HepG2 (cell line): Measurements from ENCODE around the gene C2orf81. TPM values are rescaled to one million over a fixed set of nuclear protein-coding genes. Genes with fewer than 3 reads are reported as not detected.
A peak's percentile ranks its signal among the peaks of the same experiment; 100 is the strongest.

Experiments
- BRCA1 ChIP-seq: sonication (generic); formaldehyde crosslinking; IDR thresholded peaks from 2 replicates; pipeline ENCODE4 v1.4.0; 2020; ENCODE audit warnings: missing genetic modification reagents
- CCAR2 ChIP-seq: fragments of 200-400 bp; formaldehyde crosslinking; optimal IDR thresholded peaks from 2 replicates; pipeline ENCODE3; 2018; ENCODE audit warnings: low read depth, mild to moderate bottlenecking, low read length, moderate library complexity
- ESRRA ChIP-seq: sonication (generic); formaldehyde crosslinking; IDR thresholded peaks from 2 replicates; pipeline ENCODE4 v1.5.1; 2020; ENCODE audit warnings: mild to moderate bottlenecking, low read depth, missing genetic modification reagents
- GABPA ChIP-seq, 2 experiments: IDR thresholded peaks; 2 replicates each; pipeline ENCODE4 v1.6.1; 2011 to 2016; ENCODE audit warnings: low read depth in 2 of 2, low read length in 1 of 2, missing biosample characterization in 1 of 2, missing genetic modification characterization in 1 of 2
- HOXA9 ChIP-seq: sonication (generic); formaldehyde crosslinking; IDR thresholded peaks from 2 replicates; pipeline ENCODE4 v1.8.1; 2022; ENCODE audit warnings: missing genetic modification reagents, mild to moderate bottlenecking, moderate library complexity, borderline replicate concordance
- IRX3 ChIP-seq: sonication (generic); formaldehyde crosslinking; IDR thresholded peaks from 2 replicates; pipeline ENCODE4 v1.8.1; 2023; ENCODE audit warnings: mild to moderate bottlenecking, low read depth, missing genetic modification reagents, borderline replicate concordance
- JUND ChIP-seq: sonication (generic); formaldehyde crosslinking; IDR thresholded peaks from 2 replicates; pipeline ENCODE4 v1.8.0; 2022; ENCODE audit warnings: mild to moderate bottlenecking, missing genetic modification reagents
- KAT8 ChIP-seq: IDR thresholded peaks from 2 replicates; pipeline ENCODE4 v1.6.1; 2016; ENCODE audit warnings: missing genetic modification reagents, missing compliant biosample characterization
- KDM2A ChIP-seq: sonication (generic); formaldehyde crosslinking; IDR thresholded peaks from 2 replicates; pipeline ENCODE4 v1.4.0; 2020; ENCODE audit warnings: low read depth, missing genetic modification reagents, borderline replicate concordance
- MEIS2 ChIP-seq: sonication (generic); formaldehyde crosslinking; IDR thresholded peaks from 2 replicates; pipeline ENCODE4 v1.9.0; 2021; ENCODE audit warnings: mild to moderate bottlenecking, missing genetic modification reagents
- MIER3 ChIP-seq: IDR thresholded peaks from 2 replicates; pipeline ENCODE4 v1.6.1; 2016; ENCODE audit warnings: missing compliant biosample characterization, borderline replicate concordance
- NFIC ChIP-seq: IDR thresholded peaks from 2 replicates; pipeline ENCODE4 v1.6.1; 2012; ENCODE audit warnings: mild to moderate bottlenecking, low read length, inconsistent platforms
- NR2F1 ChIP-seq, 2 experiments: fragments of 450-650 bp in 1 of 2; formaldehyde crosslinking in 1 of 2; IDR thresholded peaks; 2 replicates each; pipeline versions ENCODE4 v1.5.0 to v1.6.1; 2016 to 2020; ENCODE audit warnings: mild to moderate bottlenecking in 1 of 2, missing compliant biosample characterization in 1 of 2, missing genetic modification reagents in 1 of 2, moderate library complexity in 1 of 2
- PAF1 ChIP-seq: IDR thresholded peaks from 2 replicates; pipeline ENCODE4 v1.6.1; 2016; ENCODE audit warnings: missing genetic modification reagents, missing compliant biosample characterization
- PHF8 ChIP-seq: sonication (generic); formaldehyde crosslinking; IDR thresholded peaks from 2 replicates; pipeline ENCODE4 v1.5.0; 2020; ENCODE audit warnings: missing genetic modification reagents
- POLR2A ChIP-seq, 2 experiments: IDR thresholded peaks; 2 replicates each; pipeline ENCODE4 v1.6.1; 2011; ENCODE audit warnings: low read depth in 2 of 2, low read length in 2 of 2, mild to moderate bottlenecking in 1 of 2, moderate library complexity in 1 of 2; ENCODE audit not compliant: insufficient read depth in 1 of 2
- RAD21 ChIP-seq: fragments of 450-650 bp; formaldehyde crosslinking; IDR thresholded peaks from 2 replicates; pipeline ENCODE4 v1.5.0; 2020; ENCODE audit warnings: mild to moderate bottlenecking
- RFXAP ChIP-seq: sonication (generic); formaldehyde crosslinking; IDR thresholded peaks from 2 replicates; pipeline ENCODE4 v1.4.0; 2020; ENCODE audit warnings: missing genetic modification reagents, borderline replicate concordance
- SSRP1 ChIP-seq: IDR thresholded peaks from 2 replicates; pipeline ENCODE4 v1.6.1; 2016; ENCODE audit warnings: control low read depth
- TMF1 ChIP-seq: sonication (generic); formaldehyde crosslinking; IDR thresholded peaks from 2 replicates; pipeline ENCODE4 v1.8.1; 2022; ENCODE audit warnings: low read depth, missing genetic modification reagents
- TRIM22 ChIP-seq: fragments of 450-650 bp; IDR thresholded peaks from 2 replicates; pipeline ENCODE4 v1.6.1; 2017
- ZBTB20 ChIP-seq: sonication (generic); formaldehyde crosslinking; IDR thresholded peaks from 2 replicates; pipeline ENCODE4 v1.8.1; 2023; ENCODE audit warnings: missing genetic modification reagents, low read depth, mild to moderate bottlenecking, borderline replicate concordance
- ZFYVE20 ChIP-seq: sonication (generic); formaldehyde crosslinking; IDR thresholded peaks from 2 replicates; pipeline ENCODE4 v1.8.0; 2023; ENCODE audit warnings: low read depth, mild to moderate bottlenecking, moderate library complexity, missing genetic modification reagents, borderline replicate concordance
- ZNF205 ChIP-seq: IDR thresholded peaks from 2 replicates; pipeline ENCODE4 v1.6.1; 2018; ENCODE audit warnings: missing biosample characterization, missing genetic modification reagents
- ZNF224 ChIP-seq: sonication (generic); formaldehyde crosslinking; IDR thresholded peaks from 2 replicates; pipeline ENCODE4 v1.5.0; 2020; ENCODE audit warnings: mild to moderate bottlenecking, missing genetic modification reagents
- ZNF251 ChIP-seq: sonication (generic); formaldehyde crosslinking; IDR thresholded peaks from 2 replicates; pipeline ENCODE4 v1.9.0; 2021; ENCODE audit warnings: mild to moderate bottlenecking, missing genetic modification reagents
- ZNF414 ChIP-seq: sonication (generic); formaldehyde crosslinking; IDR thresholded peaks from 2 replicates; pipeline ENCODE4 v1.5.0; 2020; ENCODE audit warnings: missing genetic modification reagents
- ZNF431 ChIP-seq: sonication (generic); formaldehyde crosslinking; IDR thresholded peaks from 2 replicates; pipeline ENCODE4 v1.9.0; 2022; ENCODE audit warnings: missing genetic modification reagents, low read depth, mild to moderate bottlenecking, borderline replicate concordance
- ZNF501 ChIP-seq: sonication (generic); formaldehyde crosslinking; IDR thresholded peaks from 2 replicates; pipeline ENCODE4 v1.5.1; 2020; ENCODE audit warnings: mild to moderate bottlenecking, moderate library complexity, missing genetic modification reagents
- ZNF709 ChIP-seq: sonication (generic); formaldehyde crosslinking; IDR thresholded peaks from 2 replicates; pipeline ENCODE4 v1.5.0; 2020; ENCODE audit warnings: mild to moderate bottlenecking, missing genetic modification reagents
- polyA plus RNA-seq, 8 experiments: library from polyadenylated mRNA; depleted of rRNA in 3 of 8; stranded (reverse) in 7 of 8; unstranded in 1 of 8; fragments of >200 nt; fragmentation: Illumina TruSeq in 4 of 8; extraction: Trizol in 4 of 8; gene quantifications; 2 replicates each; pipeline versions ENCODE4 v1.2.1 to v1.2.3, GENCODE V29; 2011 to 2016; ENCODE audit warnings: low read depth in 4 of 8, missing spikeins in 1 of 8, mixed read lengths in 1 of 8; ENCODE audit not compliant: insufficient read depth in 1 of 8
- total RNA-seq, 5 experiments: library from RNA; depleted of rRNA; stranded (reverse); fragments of >200 nt; fragmentation: Illumina TruSeq; extraction: Trizol; gene quantifications; 2 replicates each; pipeline ENCODE4 v1.2.3, GENCODE V29; 2016; ENCODE audit warnings: low read depth in 1 of 5

The C2orf81 gene
- total and polyA plus RNA-seq, 2 of the 13 experiments (the other 11 are each of a cell fraction or from before 2014, with no cell fraction given) = 0.15 to 0.17 TPM

DNA sequence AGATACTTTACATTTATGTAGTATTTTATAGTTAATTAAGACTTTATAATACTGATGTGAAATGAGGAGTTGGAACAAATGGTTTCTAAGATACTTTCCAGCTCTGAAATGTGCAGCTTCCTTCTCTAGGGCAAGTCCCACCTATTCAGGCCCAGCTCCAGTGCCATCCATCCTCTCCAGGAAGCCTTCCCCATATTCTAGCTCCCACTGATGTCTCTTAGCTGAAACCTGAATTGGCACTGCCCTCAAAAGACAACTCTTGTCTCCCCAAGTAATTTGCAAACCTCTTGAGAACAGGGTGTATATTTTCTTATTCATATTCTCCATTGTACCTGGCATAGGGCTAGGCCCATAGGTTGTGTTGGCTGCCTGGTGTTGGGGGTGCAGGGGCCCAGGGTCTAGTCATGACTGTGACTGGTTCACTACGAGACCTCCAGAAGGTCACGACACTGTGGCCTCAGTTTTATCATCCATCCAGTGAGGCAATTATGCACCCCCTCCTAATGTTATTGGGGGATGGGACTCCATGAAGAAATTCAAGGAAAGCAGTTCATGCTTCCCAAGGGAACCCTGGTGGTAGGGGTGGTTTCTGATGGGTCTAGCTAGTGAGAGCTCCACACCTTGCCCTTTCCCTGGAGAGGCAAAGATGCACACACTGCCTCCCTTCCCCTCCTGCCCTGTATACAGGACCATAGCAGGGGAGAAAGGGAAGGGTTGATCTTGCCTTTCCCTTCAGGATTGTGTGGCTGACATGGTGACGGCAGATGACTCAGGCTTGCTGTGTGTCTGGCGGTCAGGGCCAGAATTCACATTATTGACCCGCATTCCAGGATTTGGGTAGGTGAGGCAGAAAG is 2.9 kb upstream of the C2orf81 start (continued):
- TF ChIP-seq ZNF205 (CRISPR knock-in tag) (peak; percentile 64; the same call in 1 of the 2 replicates), ZNF709 (CRISPR knock-in tag) (0 out of 2 replicates have a peak, but pooled peaks have one; percentile 72), GABPA (IDR thresholded peaks at IDR 0.05; ENCODE audit: low read depth, low read length) (no peak), GABPA (CRISPR knock-in tag; IDR thresholded peaks at IDR 0.05; ENCODE audit: low read depth) (0 out of 2 replicates have a peak, but pooled peaks have one; percentile 9), NFIC (peak; percentile 25; the same call in 1 of the 2 replicates), ESRRA (CRISPR knock-in tag) (no peak), RAD21 (no peak), ZNF431 (CRISPR knock-in tag) (peak; percentile 56; the same call in 1 of the 2 replicates), RFXAP (0 out of 2 replicates have a peak, but pooled peaks have one; percentile 14), ZNF501 (CRISPR knock-in tag) (peak; percentile 69), ZFYVE20 (CRISPR knock-in tag) (no peak), ZNF224 (CRISPR knock-in tag) (no peak), NR2F1 (CRISPR knock-in tag; IDR thresholded peaks at IDR 0.05) (0 out of 4 replicates have a peak, but pooled peaks of 1 of the 2 experiments have one; percentile 14), TRIM22 (no peak), ZNF251 (CRISPR knock-in tag) (0 out of 2 replicates have a peak, but pooled peaks have one; percentile 12), SSRP1 (CRISPR knock-in tag) (peak; percentile 97), JUND (CRISPR knock-in tag) (0 out of 2 replicates have a peak, but pooled peaks have one; percentile 38), ZBTB20 (0 out of 2 replicates have a peak, but pooled peaks have one; percentile 23), TMF1 (0 out of 2 replicates have a peak, but pooled peaks have one; percentile 11), ZNF414 (CRISPR knock-in tag) (no peak), PHF8 (0 out of 2 replicates have a peak, but pooled peaks have one; percentile 5), HOXA9 (CRISPR knock-in tag) (no peak), MEIS2 (no peak), MIER3 (CRISPR knock-in tag) (peak; percentile 38; the same call in 1 of the 2 replicates), KAT8 (CRISPR knock-in tag) (no peak), CCAR2 (no peak), KDM2A (CRISPR knock-in tag) (peak; percentile 92), IRX3 (CRISPR knock-in tag) (peak; percentile 19; the same call in 1 of the 2 replicates), PAF1 (CRISPR knock-in tag) (peak; percentile 86), POLR2A (IDR thresholded peaks at IDR 0.05; ENCODE audit: insufficient read depth in 1 of 2, low read depth in 2 of 2, low read length in 2 of 2) (peak; percentile 32 to 66; a peak in 2 of 4 replicates), BRCA1 (no peak)
